Glomerular visceral epithelial cell (primary cell): ENCODE results near the gene MRPL43.
"Not testable (repeated sequence)": the region's sequence is repeated elsewhere in the genome, so short reads cannot be mapped to it uniquely, and the experiment has no call there.

Experiments
- DNase-seq: peaks from one replicate; pipeline ENCODE4 v3.0.0-alpha.2; 2016; ENCODE audit errors: extremely low spot score

MRPL43 gene

DNA sequence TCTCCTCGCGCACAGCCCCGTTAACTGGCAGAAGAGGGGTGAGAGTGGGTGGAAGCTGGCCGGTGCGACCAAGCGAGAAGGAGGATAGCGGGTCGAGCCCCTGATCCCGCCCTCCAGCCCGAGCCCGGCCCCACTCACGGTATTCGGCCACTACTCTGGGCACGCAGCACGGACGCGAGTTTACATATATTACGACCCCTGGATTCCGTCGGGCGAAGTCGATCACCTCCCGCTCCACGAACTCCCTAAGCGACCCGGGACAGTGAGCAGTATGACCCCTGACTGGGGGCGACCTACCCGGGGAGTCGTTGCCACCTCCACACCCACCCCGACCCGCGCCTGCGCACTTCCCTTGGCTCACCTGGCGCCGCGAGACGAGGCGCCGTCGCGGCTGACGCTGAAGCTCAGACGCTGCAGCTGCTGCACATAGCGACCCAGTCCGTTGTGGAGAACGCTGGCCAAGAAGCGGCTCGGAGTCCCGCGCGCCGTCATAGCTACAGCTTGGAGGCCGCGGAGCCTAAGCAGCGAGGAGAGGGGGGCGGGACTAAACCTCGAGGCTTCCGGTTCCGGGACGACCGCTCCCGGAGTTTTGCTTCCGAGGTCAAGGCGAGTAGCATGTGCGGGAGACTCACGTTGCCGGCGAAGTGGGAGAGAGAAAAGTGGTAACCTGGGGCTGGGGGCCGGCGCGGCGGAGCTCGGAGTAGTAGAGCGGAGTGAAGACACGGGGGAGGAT is at the start of gene MRPL43, which contains the start of gene TWNK:
Gene MRPL43 (minus strand): TSS at position 546 of the 733 bp plus-strand sequence. CDS start 54 bp downstream, at position 492.
Gene TWNK (plus strand): TSS at position 592 of the 733 bp plus-strand sequence. CDS start 668 bp downstream, outside the sequence.
- peak; percentile 71 for DNase-seq

DNA sequence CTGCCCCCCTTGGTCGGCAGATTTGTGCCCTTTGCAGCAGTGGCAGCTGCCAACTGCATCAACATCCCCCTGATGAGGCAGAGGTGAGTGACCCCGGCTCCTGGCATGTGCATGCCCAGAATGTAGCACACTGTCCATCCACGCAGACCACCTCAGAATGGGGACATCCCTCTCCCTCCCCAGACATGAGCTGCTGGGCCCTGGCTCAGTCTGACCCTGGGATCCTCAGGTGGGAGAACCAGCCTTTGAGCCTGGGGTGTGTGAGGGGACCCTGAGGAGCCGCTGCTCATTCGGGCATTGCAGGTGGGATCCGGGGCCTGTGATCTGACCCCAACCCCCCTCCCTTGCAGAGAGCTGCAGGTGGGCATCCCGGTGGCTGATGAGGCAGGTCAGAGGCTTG is 49.4 kb upstream of the MRPL43 start:
- no peak for DNase-seq

DNA sequence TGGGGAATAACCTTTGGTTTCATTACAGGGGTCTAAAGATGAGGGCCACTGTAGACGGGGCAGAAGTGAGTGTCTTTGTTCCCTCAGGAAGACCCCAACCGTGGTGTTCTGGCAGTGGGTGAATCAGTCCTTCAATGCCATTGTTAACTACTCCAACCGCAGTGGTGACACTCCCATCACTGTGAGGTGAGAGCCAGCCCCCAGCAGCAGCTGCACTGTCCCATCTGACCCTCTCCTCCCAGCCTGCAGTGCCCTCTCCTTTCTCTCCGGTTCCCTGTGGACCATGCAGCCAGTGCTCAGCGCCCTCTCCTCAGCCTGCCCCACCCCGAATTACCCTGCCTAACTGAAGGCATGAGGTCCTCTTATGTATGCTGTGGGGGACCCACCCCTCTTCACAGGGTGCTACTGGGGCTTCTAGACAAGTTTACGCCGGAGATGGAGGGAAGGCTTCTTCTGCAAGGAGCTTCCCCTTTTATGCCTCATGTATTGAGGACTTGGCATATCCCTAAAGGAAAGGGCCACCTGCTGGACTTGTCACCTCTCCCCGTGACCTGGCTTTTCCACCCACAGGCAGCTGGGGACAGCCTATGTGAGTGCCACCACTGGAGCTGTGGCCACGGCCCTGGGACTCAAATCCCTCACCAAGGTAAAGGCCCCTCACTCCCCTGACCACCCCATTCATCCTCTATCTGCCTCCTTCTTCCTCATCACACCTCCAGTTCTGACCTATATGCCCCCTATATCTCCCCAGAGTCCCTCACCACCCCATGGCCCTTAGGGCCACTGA is 48.8 kb upstream of the MRPL43 start:
- DNase-seq: no peak

DNA sequence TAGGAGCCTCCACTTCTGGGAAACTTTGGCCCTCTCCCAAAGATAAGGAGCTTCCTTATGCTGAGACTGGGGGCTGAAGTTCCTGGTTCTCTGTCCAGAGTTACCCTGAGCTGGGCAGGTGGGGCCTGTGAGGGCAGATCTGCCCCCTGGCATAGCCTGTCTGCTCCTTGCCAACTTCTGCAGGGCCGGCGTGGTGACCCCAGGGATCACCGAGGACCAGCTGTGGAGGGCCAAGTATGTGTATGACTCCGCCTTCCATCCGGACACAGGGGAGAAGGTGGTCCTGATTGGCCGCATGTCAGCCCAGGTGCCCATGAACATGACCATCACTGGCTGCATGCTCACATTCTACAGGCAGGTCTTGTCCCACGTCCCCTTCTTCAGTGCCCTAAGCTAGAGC is 48.0 kb upstream of the MRPL43 start:
- no peak for DNase-seq

DNA sequence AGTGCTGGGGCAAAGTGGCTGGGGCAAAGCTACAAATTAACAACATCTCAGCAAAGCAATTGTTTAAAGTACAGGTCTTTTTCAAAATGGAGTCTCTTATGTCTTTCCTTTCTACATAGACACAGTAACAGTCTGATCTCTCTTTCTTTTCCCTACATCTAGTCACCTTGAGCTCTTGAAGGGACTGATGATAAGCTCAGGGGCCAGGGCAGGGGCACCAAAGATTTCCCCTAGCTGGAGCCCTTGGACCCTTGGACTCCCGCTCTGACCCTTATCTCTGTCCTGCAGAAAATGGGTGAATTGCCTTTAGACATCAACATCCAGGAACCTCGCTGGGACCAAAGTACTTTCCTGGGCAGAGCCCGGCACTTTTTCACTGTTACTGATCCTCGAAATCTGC is 47.1 kb upstream of the MRPL43 start:
- not testable (repeated sequence) for DNase-seq

DNA sequence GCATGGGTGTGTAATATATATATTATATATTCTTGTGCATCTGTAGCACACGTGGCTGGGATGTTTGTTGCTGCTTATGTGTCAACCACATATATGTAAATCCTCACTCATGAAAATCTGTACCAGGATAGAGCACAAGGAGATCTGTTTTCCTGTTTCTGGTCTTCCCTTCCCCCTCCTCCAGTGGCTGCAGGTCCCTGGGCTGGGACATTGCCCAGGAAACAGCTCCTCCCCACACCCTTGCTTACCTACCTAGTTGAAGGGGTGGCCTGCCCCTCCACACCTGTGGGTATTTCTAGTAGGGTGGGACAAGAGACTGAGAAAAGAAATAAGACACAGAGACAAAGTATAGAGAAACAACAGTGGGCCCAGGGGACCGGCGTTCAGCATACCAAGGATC is 46.0 kb upstream of the MRPL43 start:
- DNase-seq: no peak

- DNase-seq: peak; percentile 88
Measured at GRCh38 chr10:101032637-101033224, 45.4 kb upstream of the MRPL43 start.

DNA sequence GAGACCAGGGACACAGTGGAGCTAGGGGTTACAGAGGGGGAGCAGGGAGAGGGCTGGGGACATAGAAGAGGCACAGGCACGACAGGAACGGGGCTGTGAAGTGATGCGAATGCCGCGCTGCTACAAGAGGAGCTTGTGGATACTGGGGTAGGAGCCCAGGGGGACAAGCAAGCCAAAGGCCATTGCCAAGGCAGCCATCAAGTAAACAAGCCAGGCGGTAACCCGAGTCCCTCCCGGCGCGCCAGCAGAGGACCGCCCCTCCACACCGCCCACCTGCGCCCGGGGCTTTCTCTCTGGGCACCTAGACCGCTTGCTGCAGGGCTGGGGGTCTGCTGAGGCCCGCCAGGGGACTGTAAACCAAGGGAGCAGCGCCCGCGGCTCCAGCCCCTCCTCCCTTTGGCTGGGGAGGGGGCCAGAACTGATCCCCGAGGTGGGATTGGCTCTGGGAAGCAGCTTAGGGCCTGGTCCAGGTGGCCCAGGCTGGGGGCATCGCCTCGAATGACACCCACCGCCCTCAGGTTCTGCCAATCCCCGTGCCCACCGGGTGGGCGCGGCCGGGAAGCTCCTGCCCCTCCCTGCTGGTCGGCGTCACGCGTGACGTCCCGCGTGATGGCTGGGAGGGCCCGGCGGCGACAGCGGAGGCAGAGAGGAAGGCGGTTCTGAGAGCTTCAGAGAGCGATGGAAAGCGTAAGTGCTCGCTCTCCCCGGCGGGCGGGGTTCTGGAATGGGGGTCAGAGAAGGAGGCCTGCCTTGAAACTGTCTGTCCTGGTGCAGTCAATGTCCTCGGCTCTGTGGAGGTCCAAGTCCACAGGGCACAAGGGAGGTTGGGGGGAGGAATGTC is 44.7 kb upstream of the MRPL43 start:
- peak; percentile 70 for DNase-seq

DNA sequence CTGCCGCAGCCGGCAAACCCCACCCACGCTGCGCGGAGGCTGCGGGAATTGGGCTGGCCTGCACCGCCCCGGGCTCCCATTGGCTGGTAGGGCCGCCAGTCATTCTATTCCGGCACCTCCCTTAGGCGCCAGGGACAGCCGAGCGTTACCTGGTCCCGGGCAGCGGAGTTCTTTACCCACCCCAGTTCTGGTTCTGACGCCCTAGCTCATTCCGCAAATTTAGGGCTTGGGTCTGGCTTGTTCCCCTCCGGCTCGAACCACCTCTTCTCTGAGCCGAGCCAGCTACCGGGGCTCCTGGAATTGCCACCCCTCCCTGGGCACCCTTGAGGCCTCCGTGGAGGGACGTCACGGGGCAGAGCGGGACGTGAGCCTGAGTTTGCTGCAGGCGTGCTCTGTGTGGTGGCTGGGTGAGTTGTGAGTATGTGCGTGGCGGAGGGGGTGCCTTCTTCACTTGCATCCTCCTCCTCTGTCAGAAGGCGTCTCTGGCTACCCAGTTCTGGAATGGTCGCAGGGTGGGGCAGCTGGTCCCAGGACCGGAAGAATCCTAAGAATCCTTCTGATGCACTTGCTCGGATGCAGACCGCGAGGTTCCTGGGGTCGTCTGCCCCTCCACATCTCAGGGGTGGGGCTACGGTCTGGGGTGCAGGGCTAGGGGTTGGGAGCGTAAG is 44.0 kb upstream of the MRPL43 start, which contains the start of the genes PDZD7 and SFXN3:
Gene PDZD7 (minus strand): TSS at position 2 of the 668 bp plus-strand sequence. CDS start 910 bp downstream, outside the sequence.
Gene SFXN3 (plus strand): TSS at position 107 of the 668 bp plus-strand sequence. CDS start 3,461 bp downstream, outside the sequence.
- peak; percentile 96 for DNase-seq

DNA sequence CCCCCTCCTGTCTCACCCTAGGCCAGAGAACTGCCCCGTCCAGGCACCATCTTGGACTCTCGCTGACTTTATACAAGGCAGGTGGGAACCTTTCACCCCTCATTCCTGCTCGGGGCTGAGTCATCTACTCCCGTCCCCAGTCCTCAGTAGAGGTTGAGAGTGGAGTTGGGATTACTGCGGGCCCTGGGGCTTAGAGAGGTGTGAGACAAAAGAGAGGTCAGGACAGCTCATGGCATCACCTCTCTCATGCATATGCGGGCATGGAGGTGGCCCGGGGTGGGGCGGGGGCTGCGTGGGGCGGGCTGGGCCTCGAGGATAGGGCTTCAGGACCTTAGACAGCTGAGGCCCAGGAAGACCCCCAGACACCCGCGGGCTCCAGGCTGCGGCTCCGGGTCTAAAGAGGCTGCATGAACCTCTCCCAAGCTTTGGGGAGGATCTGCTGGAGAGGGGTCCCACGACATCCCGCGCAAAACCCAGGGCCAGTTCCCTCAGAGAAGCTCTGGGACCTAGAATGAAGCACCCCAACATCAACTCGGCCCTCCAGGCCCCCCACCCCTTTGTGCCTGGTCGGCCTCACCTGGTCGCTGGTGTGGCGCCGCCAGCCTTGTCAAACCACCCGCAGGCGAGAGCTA is 43.3 kb upstream of the MRPL43 start:
- DNase-seq: no peak

- no peak for DNase-seq
Measured at GRCh38 chr10:101029520-101030295, 42.4 kb upstream of the MRPL43 start.

DNA sequence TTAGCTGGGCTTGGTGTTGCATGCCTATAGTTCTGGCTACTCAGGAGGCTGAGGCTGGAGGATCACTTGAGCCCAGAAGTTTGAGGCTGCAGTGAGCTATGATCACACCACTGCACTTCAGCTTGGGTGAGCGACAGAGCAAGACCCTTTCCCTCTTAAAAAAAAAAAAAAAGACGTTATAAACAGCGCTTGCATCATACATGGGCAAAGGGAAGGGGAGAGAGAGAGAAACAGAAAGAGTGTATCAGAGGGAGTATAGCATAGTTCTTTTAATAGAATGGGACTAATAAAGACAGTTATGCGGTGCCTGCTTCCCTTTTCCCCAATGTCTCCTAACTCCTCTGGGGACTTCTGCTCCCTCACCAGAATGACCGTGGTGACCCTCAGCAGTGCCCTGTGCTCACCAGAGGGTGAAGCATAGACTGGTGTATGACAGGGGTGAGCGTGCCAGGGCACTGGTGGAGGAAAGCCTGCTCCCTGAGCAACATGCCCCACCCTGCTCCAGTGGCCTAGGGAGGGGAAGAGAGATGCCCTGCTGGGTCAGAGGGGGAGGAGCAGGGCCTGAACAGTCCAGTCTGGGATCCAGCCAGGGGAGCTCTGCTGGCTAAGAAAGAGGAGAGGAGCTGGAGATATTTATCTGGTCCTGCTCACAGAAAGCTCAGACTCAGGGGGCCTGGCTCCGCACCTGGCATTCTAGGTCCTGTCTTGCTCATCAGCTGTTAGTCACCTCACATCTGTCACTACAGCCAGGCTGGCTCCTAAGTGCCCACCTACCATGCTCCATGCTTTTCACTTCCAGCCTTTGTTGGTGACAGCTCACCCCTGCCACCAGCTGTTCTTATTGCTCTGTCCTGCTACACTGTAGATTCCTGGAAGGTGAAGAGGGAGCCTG is 41.4 kb upstream of the MRPL43 start:
- DNase-seq: no peak

GRCh38 chr10:101027106-101027720 is 39.9 kb upstream of the MRPL43 start:
- DNase-seq: no peak

GRCh38 chr10:101022967-101023705 is 35.8 kb upstream of the MRPL43 start:
- no peak for DNase-seq

- DNase-seq: no peak
Measured at GRCh38 chr10:101021692-101022251, 34.5 kb upstream of the MRPL43 start.

- DNase-seq: no peak
Measured at GRCh38 chr10:101021239-101021638, 33.9 kb upstream of the MRPL43 start.
